HepG2 (cell line): ENCODE data around the gene SMARCD1. TPM values are rescaled to one million over a fixed set of nuclear protein-coding genes. Genes with fewer than 3 reads are reported as not detected.

Experiments
- ATAC-seq: fragments of 200-7000 bp; cut with Tn5 transposase; 3 replicates; pipeline ENCODE4 v1.9.1; 2020; ENCODE audit warnings: mild to moderate bottlenecking, moderate library complexity
- BruUV-seq: library from RNA; stranded (reverse); fragments of 400-500 nt; replicated peaks from 2 replicates; lab custom pipeline; 2021; lab: Mats Ljungman, UMichigan
- CTCF ChIA-PET: fragments of 300-600 bp; formaldehyde crosslinking; extraction: SDS; loops from one replicate; lab custom pipeline; 2021; ENCODE audit warnings: low total read pairs, inconsistent platforms, low intra/inter-chr PET ratio; lab: Yijun Ruan, JAX
- POLR2A ChIA-PET: fragments of 350-600 bp; sonication (Branson Sonifier 250); formaldehyde crosslinking; loops from one replicate; lab custom pipeline; 2020; ENCODE audit warnings: antibody characterized with exemption, inconsistent platforms; lab: Yijun Ruan, JAX
- DNase-seq: peaks from one replicate; pipeline ENCODE4 v3.0.0-alpha.2; 2015; ENCODE audit warnings: low spot score
- FAIRE-seq: peaks from 3 replicates; lab custom pipeline; 2011; peaks lifted over from hg19 to GRCh38; lab: Jason Lieb, UNC
- H2AFZ ChIP-seq: one replicate; pipeline ENCODE4 v1.6.1; 2011; ENCODE audit warnings: low read length, inconsistent platforms
- H3K27ac ChIP-seq: fragments of 300-600 bp; 3 replicates; pipeline ENCODE4 v1.8.0; 2011; ENCODE audit warnings: mixed run types, mild to moderate bottlenecking, mixed read lengths, low read length, inconsistent platforms; ENCODE audit not compliant: insufficient read depth; ENCODE audit errors: extremely low read length
- H3K27me3 ChIP-seq, 2 experiments: fragments of 200-600 bp in 1 of 2; 2 replicates in 1 of 2; 3 replicates in 1 of 2; pipeline versions ENCODE4 v1.6.0 to v1.8.0; 2011; ENCODE audit warnings: low read length in 2 of 2, mild to moderate bottlenecking in 2 of 2, moderate library complexity in 2 of 2, inconsistent platforms in 1 of 2; ENCODE audit not compliant: insufficient read depth in 2 of 2, control insufficient read depth in 1 of 2
- H3K36me3 ChIP-seq, 2 experiments: fragments of 200-600 bp in 1 of 2; replicated peaks in 1 of 2; 2 replicates in 1 of 2; 3 replicates in 1 of 2; pipeline versions ENCODE4 v1.5.1 to v1.8.0; 2011; ENCODE audit warnings: low read length in 2 of 2, inconsistent platforms in 1 of 2; ENCODE audit not compliant: insufficient read depth in 2 of 2, control insufficient read depth in 1 of 2
- H3K4me1 ChIP-seq: 2 replicates; pipeline ENCODE4 v1.5.1; 2012; ENCODE audit warnings: low read length, inconsistent platforms; ENCODE audit not compliant: insufficient read depth
- H3K4me2 ChIP-seq: 2 replicates; pipeline ENCODE4 v1.6.0; 2011; ENCODE audit warnings: low read depth, low read length, inconsistent platforms
- H3K4me3 ChIP-seq, 3 experiments: fragments of 200-600 bp in 1 of 3; sonication (generic), shearing (Covaris generic) in 1 of 3; replicated peaks in 1 of 3; 2 replicates each; pipeline ENCODE4 v1.5.1; 2011 to 2016; ENCODE audit warnings: low read length in 3 of 3, inconsistent platforms in 2 of 3, low read depth in 2 of 3, mild to moderate bottlenecking in 2 of 3, control low read depth in 1 of 3, mixed read lengths in 1 of 3; ENCODE audit not compliant: insufficient read depth in 1 of 3
- H3K79me2 ChIP-seq: one replicate; pipeline ENCODE4 v1.6.1; 2011; ENCODE audit warnings: low read length, inconsistent platforms; ENCODE audit not compliant: insufficient read depth
- H3K9ac ChIP-seq: 2 replicates; pipeline ENCODE4 v1.6.0; 2011; ENCODE audit warnings: mild to moderate bottlenecking, low read depth, low read length, inconsistent platforms; ENCODE audit not compliant: insufficient read depth
- H3K9me3 ChIP-seq: 2 replicates; pipeline ENCODE4 v1.5.1; 2012; ENCODE audit warnings: mild to moderate bottlenecking, low read length
- H4K20me1 ChIP-seq: 2 replicates; pipeline ENCODE4 v1.6.0; 2011; ENCODE audit warnings: inconsistent platforms, mild to moderate bottlenecking, low read length, moderate library complexity; ENCODE audit not compliant: insufficient read depth
- GTF2F1 ChIP-seq: fragments of 150-350 bp; IDR thresholded peaks from 2 replicates; pipeline ENCODE4 v1.6.1; 2014; ENCODE audit warnings: low read length
- IRF2 ChIP-seq: IDR thresholded peaks from 2 replicates; pipeline ENCODE4 v1.6.1; 2018; ENCODE audit warnings: missing genetic modification reagents, missing compliant biosample characterization
- NFAT5 ChIP-seq: sonication (generic); formaldehyde crosslinking; IDR thresholded peaks from 2 replicates; pipeline ENCODE4 v1.4.0; 2020; ENCODE audit warnings: missing genetic modification reagents
- NFYB ChIP-seq: sonication (generic); formaldehyde crosslinking; IDR thresholded peaks from 2 replicates; pipeline ENCODE4 v1.4.0; 2020; ENCODE audit warnings: missing genetic modification reagents
- REXO4 ChIP-seq: sonication (generic); formaldehyde crosslinking; IDR thresholded peaks from 2 replicates; pipeline ENCODE4 v1.8.0; 2022; ENCODE audit warnings: missing genetic modification reagents, mild to moderate bottlenecking, borderline replicate concordance
- ZFAT ChIP-seq: sonication (generic); formaldehyde crosslinking; conservative IDR thresholded peaks from 2 replicates; pipeline ENCODE4 v1.8.1; 2023; ENCODE audit warnings: missing genetic modification reagents, inconsistent platforms
- ZNF430 ChIP-seq: sonication (generic); formaldehyde crosslinking; IDR thresholded peaks from 2 replicates; pipeline ENCODE4 v1.9.0; 2021; ENCODE audit warnings: mild to moderate bottlenecking, missing genetic modification reagents
- ZNF468 ChIP-seq: sonication (generic); formaldehyde crosslinking; IDR thresholded peaks from 2 replicates; pipeline ENCODE4 v1.8.0; 2022; ENCODE audit warnings: mild to moderate bottlenecking, moderate library complexity, missing genetic modification reagents
- ZNF550 ChIP-seq: sonication (generic); formaldehyde crosslinking; IDR thresholded peaks from 2 replicates; pipeline ENCODE4 v1.4.0; 2020; ENCODE audit warnings: mild to moderate bottlenecking, missing genetic modification reagents, borderline replicate concordance
- ZNF557 ChIP-seq: sonication (generic); formaldehyde crosslinking; IDR thresholded peaks from 2 replicates; pipeline ENCODE4 v1.4.0; 2020; ENCODE audit warnings: missing genetic modification reagents
- WGBS: methylation state at CpG from one replicate; pipeline ENCODE4 v1.1.6; 2017; ENCODE audit warnings: low lambda C conversion rate; 5-methylcytosine and 5-hydroxymethylcytosine counted together
- in situ Hi-C: cut with HindIII; loops from 2 replicates; pipeline ENCODE4 v1.10.0; 2017; ENCODE audit warnings: low pct_unique_long_range_greater_than_20kb; ENCODE audit not compliant: extremely low pct_ligation_motif_present
- intact Hi-C: fragments of 100-400 bp; cut with micrococcal nuclease; formaldehyde crosslinking; loops from one replicate; pipeline ENCODE4 v1.10.0; 2022; ENCODE audit not compliant: unreplicated experiment
- polyA plus RNA-seq, 8 experiments: library from polyadenylated mRNA; depleted of rRNA in 3 of 8; stranded (reverse) in 7 of 8; unstranded in 1 of 8; fragments of >200 nt; fragmentation: Illumina TruSeq in 4 of 8; extraction: Trizol in 4 of 8; gene quantifications; 2 replicates each; pipeline versions ENCODE4 v1.2.1 to v1.2.3, GENCODE V29; 2011 to 2016; ENCODE audit warnings: low read depth in 4 of 8, missing spikeins in 1 of 8, mixed read lengths in 1 of 8; ENCODE audit not compliant: insufficient read depth in 1 of 8
- total RNA-seq, 5 experiments: library from RNA; depleted of rRNA; stranded (reverse); fragments of >200 nt; fragmentation: Illumina TruSeq; extraction: Trizol; gene quantifications; 2 replicates each; pipeline ENCODE4 v1.2.3, GENCODE V29; 2016; ENCODE audit warnings: low read depth in 1 of 5
- TF ChIP-seq, protein P1 (sequence below): sonication (generic); formaldehyde crosslinking; IDR thresholded peaks from 2 replicates; pipeline ENCODE4 v1.5.1; 2020; ENCODE audit warnings: mild to moderate bottlenecking, missing genetic modification reagents
- TF ChIP-seq, protein P2 (sequence below): sonication (generic); formaldehyde crosslinking; IDR thresholded peaks from 2 replicates; pipeline ENCODE4 v1.4.0; 2020; ENCODE audit warnings: mild to moderate bottlenecking, low read depth, missing genetic modification reagents
- TF ChIP-seq, protein P3 (sequence below): sonication (generic); formaldehyde crosslinking; IDR thresholded peaks from 2 replicates; pipeline ENCODE4 v1.5.0; 2020; ENCODE audit warnings: missing genetic modification reagents, mild to moderate bottlenecking, borderline replicate concordance
- TF ChIP-seq, protein P4 (sequence below): sonication (generic); formaldehyde crosslinking; IDR thresholded peaks from 2 replicates; pipeline ENCODE4 v1.8.0; 2022; ENCODE audit warnings: mild to moderate bottlenecking, missing genetic modification reagents, moderate library complexity

SMARCD1 gene
- total and polyA plus RNA-seq, 2 of the 13 experiments (the other 11 are each of a cell fraction or from before 2014, with no cell fraction given), result 51.7 to 54.6 TPM

DNA sequence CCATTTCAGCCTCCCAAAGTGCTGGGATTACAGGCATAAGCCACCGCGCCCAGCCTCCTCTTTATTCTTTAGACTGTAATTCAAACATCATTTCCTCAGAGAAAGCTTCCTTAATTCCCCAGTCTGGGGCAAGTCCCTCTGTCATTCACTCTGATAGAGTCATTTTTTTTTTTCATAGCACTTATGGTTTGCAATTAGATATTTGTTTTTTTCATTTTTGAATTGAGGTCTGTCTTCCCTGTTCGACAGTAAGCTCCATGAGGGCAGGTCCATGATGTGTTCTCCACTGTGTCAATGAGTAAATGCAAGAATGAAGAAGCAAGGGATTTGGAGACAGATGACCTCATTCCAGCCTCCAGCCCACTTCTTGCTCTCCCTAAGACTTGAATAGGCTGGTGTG is 15.6 kb upstream of the SMARCD1 start:
- 89% methylated on average over 3 of the region's 3 CpGs for WGBS
- Histone ChIP-seq H3K4me3 (no peak overlapping the region), H3K27ac (no peak overlapping the region), H2AFZ (no peak overlapping the region), H3K4me1 (peaks cover 15% of the 10 kb centered on the region), H3K79me2 (no peaks in the 10 kb centered on the region), H3K27me3 (peaks cover 1 to 7% of the 10 kb centered on the region in 2 experiments; a peak in 4 of 5 replicates), H3K9me3 (no peaks in the 10 kb centered on the region), H4K20me1 (no peaks in the 10 kb centered on the region), H3K36me3 (no peaks in the 10 kb centered on the region), H3K4me2 (no peak overlapping the region), H3K9ac (no peak overlapping the region)
- ChIA-PET POLR2A (no interaction called here), CTCF (interaction anchor here (2.7 to 3.6 kb wide), 2 partner anchors 30 to 102 kb away, joined by 18 to 43 read pairs; no protein-coding TSS in a partner anchor)
- no TSS peak for BruUV-seq
- DNase-seq (no peak), FAIRE-seq (no peak), ATAC-seq (no peak)
- intact Hi-C loops (no loop called here), in situ Hi-C loops (no loop called here)
- no peak for TF ChIP-seq IRF2 (CRISPR knock-in tag)
- TF ChIP-seq NFAT5 (CRISPR knock-in tag), result no peak
- TF ChIP-seq, protein P1, sequence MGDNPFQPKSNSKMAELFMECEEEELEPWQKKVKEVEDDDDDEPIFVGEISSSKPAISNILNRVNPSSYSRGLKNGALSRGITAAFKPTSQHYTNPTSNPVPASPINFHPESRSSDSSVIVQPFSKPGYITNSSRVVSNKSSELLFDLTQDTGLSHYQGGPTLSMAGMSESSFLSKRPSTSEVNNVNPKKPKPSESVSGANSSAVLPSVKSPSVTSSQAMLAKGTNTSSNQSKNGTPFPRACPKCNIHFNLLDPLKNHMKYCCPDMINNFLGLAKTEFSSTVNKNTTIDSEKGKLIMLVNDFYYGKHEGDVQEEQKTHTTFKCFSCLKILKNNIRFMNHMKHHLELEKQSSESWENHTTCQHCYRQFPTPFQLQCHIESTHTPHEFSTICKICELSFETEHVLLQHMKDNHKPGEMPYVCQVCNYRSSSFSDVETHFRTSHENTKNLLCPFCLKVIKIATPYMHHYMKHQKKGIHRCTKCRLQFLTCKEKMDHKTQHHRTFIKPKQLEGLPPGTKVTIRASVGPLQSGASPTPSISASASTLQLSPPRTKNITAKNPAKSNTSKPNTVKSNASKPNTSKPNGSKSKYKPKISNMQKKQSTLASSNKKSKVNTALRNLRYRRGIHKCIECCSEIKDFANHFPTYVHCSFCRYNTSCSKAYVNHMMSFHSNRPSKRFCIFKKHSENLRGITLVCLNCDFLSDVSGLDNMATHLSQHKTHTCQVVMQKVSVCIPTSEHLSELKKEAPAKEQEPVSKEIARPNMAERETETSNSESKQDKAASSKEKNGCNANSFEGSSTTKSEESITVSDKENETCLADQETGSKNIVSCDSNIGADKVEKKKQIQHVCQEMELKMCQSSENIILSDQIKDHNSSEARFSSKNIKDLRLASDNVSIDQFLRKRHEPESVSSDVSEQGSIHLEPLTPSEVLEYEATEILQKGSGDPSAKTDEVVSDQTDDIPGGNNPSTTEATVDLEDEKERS (CRISPR knock-in tag), result no peak
- TF ChIP-seq ZNF468 (CRISPR knock-in tag), result no peak
- no peak for TF ChIP-seq NFYB (CRISPR knock-in tag)
- no peak for TF ChIP-seq ZNF430
- TF ChIP-seq, protein P2, sequence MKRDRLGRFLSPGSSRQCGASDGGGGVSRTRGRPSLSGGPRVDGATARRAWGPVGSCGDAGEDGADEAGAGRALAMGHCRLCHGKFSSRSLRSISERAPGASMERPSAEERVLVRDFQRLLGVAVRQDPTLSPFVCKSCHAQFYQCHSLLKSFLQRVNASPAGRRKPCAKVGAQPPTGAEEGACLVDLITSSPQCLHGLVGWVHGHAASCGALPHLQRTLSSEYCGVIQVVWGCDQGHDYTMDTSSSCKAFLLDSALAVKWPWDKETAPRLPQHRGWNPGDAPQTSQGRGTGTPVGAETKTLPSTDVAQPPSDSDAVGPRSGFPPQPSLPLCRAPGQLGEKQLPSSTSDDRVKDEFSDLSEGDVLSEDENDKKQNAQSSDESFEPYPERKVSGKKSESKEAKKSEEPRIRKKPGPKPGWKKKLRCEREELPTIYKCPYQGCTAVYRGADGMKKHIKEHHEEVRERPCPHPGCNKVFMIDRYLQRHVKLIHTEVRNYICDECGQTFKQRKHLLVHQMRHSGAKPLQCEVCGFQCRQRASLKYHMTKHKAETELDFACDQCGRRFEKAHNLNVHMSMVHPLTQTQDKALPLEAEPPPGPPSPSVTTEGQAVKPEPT (CRISPR knock-in tag), result no peak
- TF ChIP-seq GTF2F1, result no peak
- TF ChIP-seq ZNF557, result no peak
- no peak for TF ChIP-seq ZFAT (CRISPR knock-in tag)
- TF ChIP-seq REXO4 (CRISPR knock-in tag), result no peak
- TF ChIP-seq, protein P3, sequence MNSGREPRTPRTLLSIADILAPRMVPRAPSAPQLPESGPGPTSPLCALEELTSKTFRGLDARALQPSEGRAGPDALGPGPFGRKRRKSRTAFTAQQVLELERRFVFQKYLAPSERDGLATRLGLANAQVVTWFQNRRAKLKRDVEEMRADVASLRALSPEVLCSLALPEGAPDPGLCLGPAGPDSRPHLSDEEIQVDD (CRISPR knock-in tag), result no peak
- TF ChIP-seq, protein P4, sequence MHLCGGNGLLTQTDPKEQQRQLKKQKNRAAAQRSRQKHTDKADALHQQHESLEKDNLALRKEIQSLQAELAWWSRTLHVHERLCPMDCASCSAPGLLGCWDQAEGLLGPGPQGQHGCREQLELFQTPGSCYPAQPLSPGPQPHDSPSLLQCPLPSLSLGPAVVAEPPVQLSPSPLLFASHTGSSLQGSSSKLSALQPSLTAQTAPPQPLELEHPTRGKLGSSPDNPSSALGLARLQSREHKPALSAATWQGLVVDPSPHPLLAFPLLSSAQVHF (CRISPR knock-in tag), result no peak
- TF ChIP-seq ZNF550 (CRISPR knock-in tag), result no peak
